Measurements from ENCODE around the gene PIK3C2A.

PIK3C2A gene

DNA sequence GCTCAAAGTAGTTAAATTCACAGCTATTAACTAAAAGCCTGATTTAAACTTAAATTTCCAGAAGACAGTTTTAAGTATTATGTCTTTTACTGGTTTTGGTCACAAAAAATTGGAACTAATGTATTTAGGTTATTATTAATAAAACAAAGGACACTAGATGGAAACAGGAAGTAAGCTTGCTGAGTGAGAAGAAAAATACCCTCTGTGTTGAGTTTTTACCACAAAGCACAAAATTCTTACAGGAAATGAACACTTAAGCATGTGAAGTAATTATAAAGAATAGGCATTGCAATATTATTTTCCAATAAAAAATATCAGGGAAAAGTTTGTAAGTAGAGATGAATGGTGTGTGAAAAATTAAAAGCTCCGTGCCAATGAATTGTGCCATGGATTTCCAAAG is 46.3 kb downstream of the PIK3C2A start:
- FAIRE-seq (no peak), DNase-seq (ENCODE audit: insufficient read length, low spot score) (no peak)
- TF ChIP-seq, protein P1, sequence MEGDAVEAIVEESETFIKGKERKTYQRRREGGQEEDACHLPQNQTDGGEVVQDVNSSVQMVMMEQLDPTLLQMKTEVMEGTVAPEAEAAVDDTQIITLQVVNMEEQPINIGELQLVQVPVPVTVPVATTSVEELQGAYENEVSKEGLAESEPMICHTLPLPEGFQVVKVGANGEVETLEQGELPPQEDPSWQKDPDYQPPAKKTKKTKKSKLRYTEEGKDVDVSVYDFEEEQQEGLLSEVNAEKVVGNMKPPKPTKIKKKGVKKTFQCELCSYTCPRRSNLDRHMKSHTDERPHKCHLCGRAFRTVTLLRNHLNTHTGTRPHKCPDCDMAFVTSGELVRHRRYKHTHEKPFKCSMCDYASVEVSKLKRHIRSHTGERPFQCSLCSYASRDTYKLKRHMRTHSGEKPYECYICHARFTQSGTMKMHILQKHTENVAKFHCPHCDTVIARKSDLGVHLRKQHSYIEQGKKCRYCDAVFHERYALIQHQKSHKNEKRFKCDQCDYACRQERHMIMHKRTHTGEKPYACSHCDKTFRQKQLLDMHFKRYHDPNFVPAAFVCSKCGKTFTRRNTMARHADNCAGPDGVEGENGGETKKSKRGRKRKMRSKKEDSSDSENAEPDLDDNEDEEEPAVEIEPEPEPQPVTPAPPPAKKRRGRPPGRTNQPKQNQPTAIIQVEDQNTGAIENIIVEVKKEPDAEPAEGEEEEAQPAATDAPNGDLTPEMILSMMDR (IDR thresholded peaks at IDR 0.05; ENCODE audit: insufficient read depth, missing control alignments): no peak

DNA sequence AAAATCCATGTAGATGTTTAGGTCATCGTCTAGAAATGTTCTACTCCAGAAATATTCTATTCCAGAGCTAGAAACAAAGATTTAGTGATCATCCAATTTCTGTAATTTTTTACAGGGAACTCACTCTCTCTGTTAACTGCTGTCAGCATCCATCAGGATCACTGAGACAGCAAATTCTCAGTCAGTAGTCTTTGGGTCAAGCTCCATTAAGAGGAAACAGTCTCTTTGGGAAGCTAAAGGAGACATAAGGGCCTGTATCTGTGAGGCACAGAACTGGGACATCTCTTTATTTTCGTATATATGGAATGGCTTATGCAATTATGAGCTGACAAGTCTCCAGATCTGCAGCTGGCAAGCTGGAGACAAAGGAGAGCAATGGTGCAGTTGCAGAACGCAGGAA is 48.3 kb downstream of the PIK3C2A start:
- no peak for FAIRE-seq
- no peak for DNase-seq (ENCODE audit: insufficient read length, low spot score)
- TF ChIP-seq, protein P1 (IDR thresholded peaks at IDR 0.05; ENCODE audit: insufficient read depth, missing control alignments): no peak

Data from D721Med (cell line).